Duodenal mucosa (tissue), 2 donors: ENCODE results near the gene PPM1E.

Experiments
- H3K27ac ChIP-seq: one replicate; pipeline ENCODE4 v1.7.0; 2013; ENCODE audit warnings: low read depth, low read length
- H3K27me3 ChIP-seq, 2 donors: one replicate each; pipeline ENCODE4 v1.7.0; 2013; ENCODE audit warnings: low read length in 2 of 2, control low read depth in 1 of 2; ENCODE audit not compliant: insufficient read depth in 2 of 2, control insufficient read depth in 1 of 2
- H3K36me3 ChIP-seq, 2 donors: one replicate each; pipeline ENCODE4 v1.7.0; 2013; ENCODE audit warnings: low read length in 2 of 2, control low read depth in 1 of 2; ENCODE audit not compliant: insufficient read depth in 2 of 2, control insufficient read depth in 1 of 2
- H3K4me1 ChIP-seq, 2 donors: one replicate each; pipeline ENCODE4 v1.7.0; 2013; ENCODE audit warnings: low read length in 2 of 2, control low read depth in 1 of 2; ENCODE audit not compliant: insufficient read depth in 2 of 2, control insufficient read depth in 1 of 2
- H3K4me3 ChIP-seq, 2 donors: one replicate each; pipeline ENCODE4 v1.7.0; 2013; ENCODE audit warnings: low read length in 2 of 2, low read depth in 1 of 2
- H3K9ac ChIP-seq, 2 donors: one replicate each; pipeline ENCODE4 v1.7.0; 2013; ENCODE audit warnings: low read length in 2 of 2, low read depth in 1 of 2
- H3K9me3 ChIP-seq, 2 donors: one replicate each; pipeline ENCODE4 v1.7.0; 2013; ENCODE audit warnings: low read length in 2 of 2, control low read depth in 1 of 2; ENCODE audit not compliant: control insufficient read depth in 1 of 2

Gene PPM1E

DNA sequence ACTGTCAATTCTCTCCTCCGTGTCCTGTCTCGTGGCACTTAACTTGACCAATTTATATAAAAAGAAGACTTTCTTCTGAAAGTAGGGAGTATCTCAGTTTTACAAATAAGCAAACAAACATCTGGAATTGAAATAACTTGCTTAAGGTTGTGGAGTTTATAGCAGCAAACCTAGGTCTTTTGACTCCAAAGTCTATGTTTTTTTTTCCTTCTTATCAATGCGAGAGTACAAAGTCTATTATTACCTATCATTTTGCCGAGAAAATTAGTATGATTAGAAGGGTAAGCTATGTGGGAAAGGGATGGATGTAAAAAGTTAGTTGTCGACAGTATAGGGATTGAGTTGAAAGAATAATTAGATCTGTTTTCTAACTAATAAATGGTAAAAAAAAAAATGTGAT, 50.4 kb downstream of the PPM1E start:
- Histone ChIP-seq H3K27ac (no peak overlapping the region), H3K36me3 (no peaks in the 10 kb centered on the region), H3K4me1 (no peaks in the 10 kb centered on the region), H3K9ac (no peak overlapping the region), H3K9me3 (peaks cover 0 to 4% of the 10 kb centered on the region in 2 donors), H3K4me3 (no peak overlapping the region), H3K27me3 (no peaks in the 10 kb centered on the region)

DNA sequence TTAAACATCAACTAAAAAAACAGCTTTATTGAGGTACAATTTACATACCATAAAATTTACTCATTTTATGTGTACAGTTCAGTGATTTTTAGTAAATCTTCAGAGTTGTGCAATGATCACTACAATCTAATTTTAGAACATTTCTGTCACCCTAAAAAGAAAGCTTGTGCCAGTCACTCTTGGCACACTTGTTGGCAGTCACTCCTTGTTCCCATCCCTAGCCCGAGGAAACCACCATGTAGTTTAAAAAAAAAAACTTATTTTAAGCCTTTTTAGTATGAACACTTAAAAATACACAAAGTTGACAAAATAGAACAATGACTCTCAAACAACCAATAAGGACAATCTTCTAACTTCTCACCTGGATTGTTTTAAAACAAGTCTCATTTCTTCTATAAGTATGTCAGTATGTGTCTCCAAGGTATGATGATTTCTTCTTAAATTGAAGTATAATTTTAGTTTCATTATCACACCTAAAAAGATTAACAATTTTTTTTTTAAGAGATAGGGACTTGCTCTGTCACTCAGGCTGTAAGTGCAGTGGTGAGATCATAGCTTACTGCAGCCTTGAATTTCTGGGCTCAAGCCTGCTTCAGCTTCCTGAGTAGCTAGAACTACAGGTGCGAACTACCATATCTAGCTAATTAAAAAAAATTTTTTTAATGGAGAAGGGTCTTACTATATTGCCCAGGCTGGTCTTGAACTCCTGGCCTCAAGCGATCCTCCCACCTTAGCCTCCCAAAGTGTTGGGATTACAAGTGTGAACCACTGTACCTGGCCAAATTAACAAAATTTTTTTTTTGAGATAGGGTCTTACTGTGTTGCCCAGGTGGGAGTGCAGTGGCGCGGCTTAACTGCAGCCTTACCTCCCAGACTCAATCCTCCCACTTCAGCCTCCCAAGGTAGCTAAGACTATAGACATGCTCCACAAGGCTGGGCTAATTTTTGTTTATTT, 53.2 kb downstream of the PPM1E start:
- Histone ChIP-seq H3K9me3 (peaks cover 0 to 4% of the 10 kb centered on the region in 2 donors), H3K36me3 (no peaks in the 10 kb centered on the region), H3K27me3 (no peaks in the 10 kb centered on the region), H3K4me1 (no peaks in the 10 kb centered on the region), H3K4me3 (no peak overlapping the region), H3K9ac (no peak overlapping the region), H3K27ac (no peak overlapping the region)

DNA sequence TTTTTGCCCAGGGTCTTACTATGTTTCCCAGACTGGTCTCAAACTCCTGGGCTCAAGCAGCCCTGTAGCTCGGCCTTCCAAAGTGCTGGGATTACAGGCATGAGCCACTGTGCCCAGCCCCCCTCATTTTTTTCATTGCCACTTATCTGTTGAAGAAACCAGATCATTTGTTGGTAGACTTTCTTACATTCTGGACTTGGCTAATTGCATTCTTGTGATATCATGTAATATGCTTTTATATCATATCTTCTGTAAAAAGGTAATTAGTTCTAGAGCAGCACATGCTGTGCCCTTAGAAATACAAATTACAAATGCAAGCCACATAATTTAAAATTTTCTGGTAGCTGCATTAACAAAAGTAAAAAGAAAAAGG, 53.9 kb downstream of the PPM1E start:
- Histone ChIP-seq H3K4me1 (no peaks in the 10 kb centered on the region), H3K27me3 (no peaks in the 10 kb centered on the region), H3K4me3 (no peak overlapping the region), H3K9ac (no peak overlapping the region), H3K27ac (no peak overlapping the region), H3K9me3 (peaks cover 0 to 4% of the 10 kb centered on the region in 2 donors), H3K36me3 (no peaks in the 10 kb centered on the region)

DNA sequence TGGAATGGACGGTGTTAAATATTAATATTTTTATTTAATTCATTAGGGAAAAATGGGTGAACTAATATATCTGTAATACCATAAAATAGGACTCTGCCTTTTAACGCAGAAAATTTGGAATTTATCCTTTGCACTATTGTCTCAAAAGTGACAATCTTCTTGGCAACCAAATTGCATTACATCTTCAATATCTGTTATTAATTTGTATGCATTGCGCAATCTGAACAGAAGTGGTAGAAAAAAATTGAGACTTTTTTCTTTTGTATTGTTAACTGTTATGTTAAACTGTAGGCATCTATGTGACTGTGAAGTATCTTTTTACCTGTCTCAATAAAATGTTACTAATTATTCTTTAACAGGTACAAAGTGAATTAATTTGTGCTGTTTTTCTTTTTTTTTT, 55.6 kb downstream of the PPM1E start:
- H3K27me3 ChIP-seq, result no peaks in the 10 kb centered on the region
- H3K9me3 ChIP-seq, result peaks cover 0 to 4% of the 10 kb centered on the region in 2 donors
- no peak overlapping the region for H3K27ac ChIP-seq
- no peak overlapping the region for H3K9ac ChIP-seq
- no peak overlapping the region for H3K4me3 ChIP-seq
- no peaks in the 10 kb centered on the region for H3K36me3 ChIP-seq
- H3K4me1 ChIP-seq, result no peaks in the 10 kb centered on the region

DNA sequence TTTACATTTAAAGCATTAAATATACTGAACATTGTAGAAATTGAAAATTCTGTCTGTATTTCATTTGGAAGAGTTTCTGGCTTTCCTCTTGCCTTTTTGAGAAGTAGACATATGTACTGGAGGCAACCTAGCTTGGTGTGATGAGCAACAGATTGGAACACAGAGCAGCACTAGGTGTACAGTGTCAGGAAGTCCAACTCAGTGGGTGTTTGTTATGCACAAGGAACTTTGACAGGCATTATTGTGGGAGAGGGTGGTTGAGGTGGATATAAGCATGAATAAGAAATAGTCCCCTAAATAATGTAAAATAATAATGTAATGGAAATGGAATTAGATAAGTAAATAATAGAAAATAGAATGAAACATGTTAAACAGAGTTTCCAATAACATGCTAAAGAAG, 58.1 kb downstream of the PPM1E start:
- H3K27me3 ChIP-seq, result no peaks in the 10 kb centered on the region
- H3K9me3 ChIP-seq, result no peaks in the 10 kb centered on the region
- no peak overlapping the region for H3K4me3 ChIP-seq
- H3K9ac ChIP-seq, result no peak overlapping the region
- H3K4me1 ChIP-seq, result no peaks in the 10 kb centered on the region
- H3K27ac ChIP-seq, result no peak overlapping the region
- H3K36me3 ChIP-seq, result no peaks in the 10 kb centered on the region

DNA sequence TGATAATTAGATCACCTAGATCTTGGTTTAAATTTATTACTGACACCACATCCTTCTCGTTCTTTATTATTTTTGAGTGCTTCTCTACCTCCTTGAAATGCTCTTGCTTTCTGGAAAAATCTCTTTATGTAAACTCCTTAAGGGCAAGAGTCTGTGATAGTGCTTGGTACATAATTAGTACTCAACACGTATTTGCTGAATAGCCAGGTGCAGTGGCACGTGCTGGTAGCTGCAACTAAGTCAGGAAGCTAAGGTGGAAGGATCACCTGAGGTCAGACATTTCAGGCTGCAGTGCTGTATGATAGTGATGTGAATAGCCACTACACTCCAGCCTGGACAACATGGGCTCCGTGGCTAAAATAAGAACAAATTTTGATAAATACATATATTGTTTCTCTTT, 63.0 kb downstream of the PPM1E start:
- H3K27me3 ChIP-seq, result no peaks in the 10 kb centered on the region
- H3K9me3 ChIP-seq, result no peaks in the 10 kb centered on the region
- no peak overlapping the region for H3K27ac ChIP-seq
- H3K4me3 ChIP-seq, result no peak overlapping the region
- no peaks in the 10 kb centered on the region for H3K36me3 ChIP-seq
- H3K4me1 ChIP-seq, result no peaks in the 10 kb centered on the region
- no peak overlapping the region for H3K9ac ChIP-seq

DNA sequence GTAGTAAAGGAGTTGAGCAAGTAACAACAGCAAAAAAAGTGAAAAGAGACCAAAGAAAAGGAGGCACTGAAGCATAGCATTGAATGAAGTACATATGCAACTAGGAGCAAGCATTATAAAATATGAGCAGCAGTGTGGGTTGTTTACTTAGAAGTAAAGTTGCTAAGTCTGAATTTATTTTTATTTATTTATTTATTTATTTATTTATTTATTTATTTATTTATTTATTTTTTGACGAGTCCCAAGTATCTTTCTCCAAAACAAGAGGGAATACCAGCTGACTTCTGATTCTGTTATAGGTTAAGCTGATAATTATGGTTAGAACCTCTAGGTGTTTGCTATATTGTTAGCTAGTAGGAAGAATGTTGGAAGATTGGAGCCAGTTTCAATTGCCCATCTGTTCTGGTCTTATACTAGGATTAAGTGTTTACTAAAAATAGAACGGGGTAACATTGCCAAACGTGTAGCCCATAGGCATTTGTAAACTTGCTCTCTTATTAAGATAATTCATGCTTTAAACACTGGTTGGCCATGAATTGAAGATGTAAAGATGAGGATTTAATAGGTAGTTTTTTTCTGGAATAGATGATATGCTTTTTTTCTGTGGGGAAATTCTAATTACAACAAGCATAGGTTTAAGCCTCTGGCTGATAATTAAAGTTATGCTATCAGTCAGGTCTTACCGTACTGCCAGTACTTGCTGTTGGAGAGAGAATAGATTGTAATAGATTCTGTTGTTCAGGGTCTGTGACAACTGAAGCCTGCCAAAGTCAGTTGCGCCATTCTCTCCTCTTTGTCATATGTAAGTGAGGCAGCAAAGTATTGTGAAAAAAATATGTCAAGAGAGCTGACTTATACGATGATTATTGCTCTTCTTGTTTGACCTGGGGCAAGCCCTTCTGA, 66.7 kb downstream of the PPM1E start:
- H3K27me3 ChIP-seq, result no peaks in the 10 kb centered on the region

DNA sequence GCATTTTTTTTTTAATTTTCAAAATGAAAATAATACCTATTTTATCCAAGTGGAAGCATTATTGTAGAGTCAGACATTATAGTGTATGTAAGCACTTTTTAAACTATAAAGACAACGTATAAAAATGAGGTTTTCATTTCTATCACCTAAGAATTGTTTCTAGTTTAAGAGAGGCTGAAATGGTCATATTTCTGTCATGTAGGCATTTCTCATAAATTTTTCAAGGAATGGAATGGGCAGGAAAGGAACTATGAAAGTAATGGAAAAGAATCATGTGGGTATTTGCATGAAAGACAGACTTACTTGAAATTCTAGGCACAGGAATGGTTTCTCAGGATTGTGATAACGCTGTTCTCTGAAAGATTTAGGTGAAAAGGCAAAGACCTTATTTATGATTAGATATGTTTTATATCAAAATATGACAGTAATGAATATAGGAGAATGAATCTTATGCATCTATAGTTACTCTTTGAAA, 67.4 kb downstream of the PPM1E start:
- H3K4me1 ChIP-seq, result no peaks in the 10 kb centered on the region
- no peaks in the 10 kb centered on the region for H3K36me3 ChIP-seq
- no peaks in the 10 kb centered on the region for H3K9me3 ChIP-seq
- no peaks in the 10 kb centered on the region for H3K27me3 ChIP-seq
- no peak overlapping the region for H3K27ac ChIP-seq
- no peak overlapping the region for H3K4me3 ChIP-seq
- H3K9ac ChIP-seq, result no peak overlapping the region

More for the DNA sequence above, 66.7 kb downstream of the PPM1E start:
- H3K4me3 ChIP-seq, result no peak overlapping the region
- no peaks in the 10 kb centered on the region for H3K36me3 ChIP-seq
- H3K9ac ChIP-seq, result no peak overlapping the region
- no peaks in the 10 kb centered on the region for H3K4me1 ChIP-seq
- no peak overlapping the region for H3K27ac ChIP-seq
- no peaks in the 10 kb centered on the region for H3K9me3 ChIP-seq

DNA sequence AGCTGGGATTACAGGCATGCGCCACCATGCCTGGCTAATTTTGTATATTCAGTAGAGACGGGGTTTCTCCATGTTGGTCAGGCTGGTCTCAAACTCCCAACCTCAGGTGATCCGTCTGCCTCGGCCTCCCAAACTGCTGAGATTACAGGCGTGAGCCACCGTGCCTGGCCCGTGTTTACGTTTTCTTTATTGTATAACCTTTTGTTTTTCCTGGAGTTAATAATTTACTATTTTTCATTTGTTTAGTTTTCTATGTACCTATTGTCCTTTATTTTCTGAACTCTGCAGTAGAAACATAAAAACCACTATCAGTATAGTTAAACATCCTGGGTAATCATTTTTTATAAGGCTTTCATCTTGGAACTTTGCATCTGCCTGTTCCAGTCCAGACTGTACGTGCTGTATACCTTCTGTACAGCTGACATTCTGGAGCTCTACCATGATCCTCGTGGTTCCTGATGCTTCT, 73.6 kb downstream of the PPM1E start:
- H3K36me3 ChIP-seq, result no peaks in the 10 kb centered on the region
- H3K9ac ChIP-seq, result no peak overlapping the region
- H3K27me3 ChIP-seq, result no peaks in the 10 kb centered on the region
- no peak overlapping the region for H3K4me3 ChIP-seq
- no peak overlapping the region for H3K27ac ChIP-seq
- H3K4me1 ChIP-seq, result peaks cover 0 to 7% of the 10 kb centered on the region in 2 donors
- H3K9me3 ChIP-seq, result no peaks in the 10 kb centered on the region

DNA sequence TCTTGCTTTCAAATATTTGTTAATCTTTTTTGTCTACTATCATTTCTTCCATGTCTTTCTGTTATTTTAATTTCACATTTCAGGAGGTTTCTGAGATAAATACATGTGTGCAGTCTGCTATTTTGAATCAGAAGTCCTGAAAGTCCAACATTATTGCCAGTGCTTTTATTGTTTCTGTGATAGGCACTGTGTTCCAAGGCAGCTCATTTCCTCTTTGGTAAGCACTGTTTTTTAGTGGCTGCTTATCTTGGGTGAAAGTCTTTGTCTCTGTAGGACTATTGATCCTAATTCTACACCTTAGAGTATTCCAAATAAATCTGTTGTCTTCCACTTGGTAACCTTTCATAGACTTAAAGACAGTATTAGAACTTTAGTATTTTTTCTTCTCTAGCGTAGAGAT, 76.1 kb downstream of the PPM1E start:
- H3K36me3 ChIP-seq, result no peaks in the 10 kb centered on the region
- no peaks in the 10 kb centered on the region for H3K27me3 ChIP-seq
- peaks cover 0 to 7% of the 10 kb centered on the region in 2 donors for H3K4me1 ChIP-seq
- H3K27ac ChIP-seq, result no peak overlapping the region
- no peak overlapping the region for H3K9ac ChIP-seq
- H3K9me3 ChIP-seq, result no peaks in the 10 kb centered on the region
- no peak overlapping the region for H3K4me3 ChIP-seq
